Measurements from ENCODE around the gene TTC7B. TPM values are rescaled to one million over a fixed set of nuclear protein-coding genes. Genes with fewer than 3 reads are reported as not detected.

The TTC7B gene
- total and polyA plus RNA-seq, 10 of the 15 experiments (the other 5 are each of a cell fraction or from before 2014, with no cell fraction given) = under 0.01 to 1.1 (median 0.26) TPM; not detected in 2

GRCh38 chr14:90795744-90796143 is 20.5 kb downstream of the TTC7B start (continued):
- TF ChIP-seq CBX3 (IDR thresholded peaks at IDR 0.05; ENCODE audit: borderline replicate concordance, low read depth) = no peak
- no peak for TF ChIP-seq YY1 (IDR thresholded peaks at IDR 0.05; ENCODE audit: low read depth, low read length)
- no peak for TF ChIP-seq ATF3 (IDR thresholded peaks at IDR 0.05; ENCODE audit: borderline replicate concordance, extremely low read depth, low read depth, low read length)
- no peak for TF ChIP-seq RUNX3 (IDR thresholded peaks at IDR 0.05; ENCODE audit: low read length)

GRCh38 chr14:90791486-90791885 is 24.7 kb downstream of the TTC7B start:
- no peak for FAIRE-seq
- no peak overlapping the region for H2AFZ ChIP-seq (ENCODE audit: control insufficient read depth, low read depth, low read length)
- ChIA-PET CTCF (no interaction called here), SMC1A (ENCODE audit: uncharacterized antibody, unreplicated experiment) (no interaction called here), RAD21 (ENCODE audit: unreplicated experiment) (no interaction called here), POLR2A (no interaction called here)
- 44% methylated on average over 12 of the region's 12 CpGs for WGBS (ENCODE audit: insufficient coverage, insufficient replicate concordance, low lambda C conversion rate, missing lambda C conversion rate)
- no peaks in the 10 kb centered on the region for H3K36me3 ChIP-seq (ENCODE audit: control insufficient read depth in 2 of 2, insufficient read depth in 2 of 2, low read length in 1 of 2)
- no peak for DNase-seq (ENCODE audit: low read depth, low spot score)
- H3K27ac ChIP-seq (ENCODE audit: control insufficient read depth, insufficient read depth) = no peak overlapping the region
- no peaks in the 10 kb centered on the region for H3K79me2 ChIP-seq (ENCODE audit: control insufficient read depth, insufficient read depth, low read length)
- BruUV-seq (replicated peaks) = no TSS peak
- no peak for ATAC-seq
- in situ Hi-C loops (cut with MboI) = no loop called here
- H3K9me3 ChIP-seq (replicated peaks; ENCODE audit: control insufficient read depth, insufficient read depth, low read length) = no peaks in the 10 kb centered on the region
- intact Hi-C loops (cut with micrococcal nuclease; ENCODE audit: unreplicated experiment) = no loop called here
- H3K4me1 ChIP-seq (ENCODE audit: control insufficient read depth, insufficient read depth, low read length) = no peaks in the 10 kb centered on the region
- no peaks in the 10 kb centered on the region for H3K27me3 ChIP-seq (replicated peaks in 1 of 2; ENCODE audit: control insufficient read depth in 2 of 2, insufficient read depth in 2 of 2, low read length in 1 of 2)
- no peak for TF ChIP-seq ZNF592 (IDR thresholded peaks at IDR 0.05)
- no peak for TF ChIP-seq MXI1 (IDR thresholded peaks at IDR 0.05; ENCODE audit: low read depth, low read length)
- no peak for TF ChIP-seq ZNF217 (IDR thresholded peaks at IDR 0.05)
- TF ChIP-seq ZNF274 (IDR thresholded peaks at IDR 0.05; ENCODE audit: insufficient read depth, insufficient read length) = no peak
- no peak for TF ChIP-seq PAX8 (IDR thresholded peaks at IDR 0.05)
- no peak for TF ChIP-seq PML (IDR thresholded peaks at IDR 0.05; ENCODE audit: low read length)
- no peak for TF ChIP-seq NR2C2 (IDR thresholded peaks at IDR 0.05; ENCODE audit: borderline replicate concordance, control insufficient read depth, insufficient read length, low read depth)
- no peak for TF ChIP-seq RELA (IDR thresholded peaks at IDR 0.05; ENCODE audit: borderline replicate concordance, partially characterized antibody)
- TF ChIP-seq CREM (IDR thresholded peaks at IDR 0.05; ENCODE audit: low read depth) = no peak
- no peak overlapping the region for H3K4me3 ChIP-seq
- no peak overlapping the region for H3K4me2 ChIP-seq (ENCODE audit: control insufficient read depth, insufficient read depth)
- no peak overlapping the region for H3K9ac ChIP-seq (ENCODE audit: control insufficient read depth, insufficient read depth, low read length)
- no peaks in the 10 kb centered on the region for H4K20me1 ChIP-seq (ENCODE audit: control insufficient read depth, insufficient read depth)
